Effector memory CD4-positive, alpha-beta T cell (primary cell): ENCODE results near the gene SENP2.
"Not testable (repeated sequence)": the region's sequence is repeated elsewhere in the genome, so short reads cannot be mapped to it uniquely, and the experiment has no call there.

Experiments used
- DNase-seq, 3 donors: peaks; one replicate each; pipeline ENCODE4 v3.0.0-alpha.2; 2020
- H3K27ac ChIP-seq: 2 replicates; pipeline ENCODE4 v1.7.0; 2013; ENCODE audit warnings: mild to moderate bottlenecking, low read length, moderate library complexity; ENCODE audit not compliant: insufficient read depth, poor library complexity, severe bottlenecking
- H3K27me3 ChIP-seq: replicated peaks from 2 replicates; pipeline ENCODE4 v1.7.0; 2013; ENCODE audit warnings: mild to moderate bottlenecking, low read length; ENCODE audit not compliant: insufficient read depth, control insufficient read depth, poor library complexity, severe bottlenecking
- H3K36me3 ChIP-seq: 2 replicates; pipeline ENCODE4 v1.7.0; 2013; ENCODE audit warnings: mild to moderate bottlenecking, low read length, moderate library complexity; ENCODE audit not compliant: control insufficient read depth, insufficient read depth
- H3K4me1 ChIP-seq: 2 replicates; pipeline ENCODE4 v1.7.0; 2013; ENCODE audit warnings: low read length, mild to moderate bottlenecking; ENCODE audit not compliant: control insufficient read depth, insufficient read depth, poor library complexity, severe bottlenecking
- H3K4me3 ChIP-seq: 2 replicates; pipeline ENCODE4 v1.7.0; 2013; ENCODE audit warnings: low read length, low read depth, mild to moderate bottlenecking; ENCODE audit not compliant: insufficient read depth, poor library complexity, severe bottlenecking
- H3K9me3 ChIP-seq: 2 replicates; pipeline ENCODE4 v1.7.0; 2013; ENCODE audit warnings: mild to moderate bottlenecking, low read length, moderate library complexity; ENCODE audit not compliant: control insufficient read depth

The SENP2 gene

DNA sequence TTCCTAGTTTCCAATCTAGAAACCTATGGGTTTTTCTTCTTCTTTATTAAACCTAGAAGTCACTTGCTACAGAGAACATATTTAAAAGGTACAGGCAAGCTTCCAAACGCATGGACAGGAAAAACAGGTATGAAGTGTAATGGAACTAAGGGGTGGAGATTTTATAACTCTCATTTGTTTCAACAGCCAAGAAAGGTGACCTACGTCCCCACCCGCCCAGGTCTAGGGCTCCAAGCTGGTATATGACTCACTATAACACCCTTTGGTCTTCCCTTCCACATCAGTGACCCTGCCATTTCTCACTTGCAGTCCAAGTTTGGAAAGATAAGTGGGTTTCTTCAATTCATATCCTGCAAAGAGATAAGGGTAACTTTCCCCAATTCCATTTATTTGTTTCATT is 27.7 kb upstream of the SENP2 start:
- no peaks in the 10 kb centered on the region for H3K4me1 ChIP-seq

DNA sequence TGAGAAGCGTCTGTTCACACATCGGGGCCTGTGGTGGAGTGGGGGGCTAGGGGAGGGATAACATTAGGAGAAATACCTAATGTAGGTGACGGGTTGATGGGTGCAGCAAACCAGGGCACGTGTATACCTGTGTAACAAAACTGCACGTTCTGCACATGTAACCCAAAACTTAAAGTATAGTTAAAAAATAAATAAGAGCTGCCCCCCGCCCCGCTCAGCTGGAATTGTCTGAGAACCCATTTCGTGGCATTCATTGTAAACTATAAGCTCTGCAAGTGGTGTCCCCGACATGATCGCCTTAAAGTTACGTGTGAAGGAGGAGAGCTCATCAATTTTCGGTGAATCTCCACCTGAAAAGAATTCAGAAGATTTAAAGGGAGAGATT is 26.4 kb upstream of the SENP2 start:
- Histone ChIP-seq H3K27ac (no peak overlapping the region), H3K4me1 (no peaks in the 10 kb centered on the region), H3K4me3 (no peak overlapping the region), H3K9me3 (no peaks in the 10 kb centered on the region), H3K36me3 (no peaks in the 10 kb centered on the region), H3K27me3 (no peaks in the 10 kb centered on the region)
- DNase-seq, result no peak

More for the DNA sequence above, 27.7 kb upstream of the SENP2 start:
- no peaks in the 10 kb centered on the region for H3K36me3 ChIP-seq
- H3K27me3 ChIP-seq, result no peaks in the 10 kb centered on the region
- no peak overlapping the region for H3K4me3 ChIP-seq
- H3K27ac ChIP-seq, result no peak overlapping the region
- H3K9me3 ChIP-seq, result no peaks in the 10 kb centered on the region
- DNase-seq, result no peak

DNA sequence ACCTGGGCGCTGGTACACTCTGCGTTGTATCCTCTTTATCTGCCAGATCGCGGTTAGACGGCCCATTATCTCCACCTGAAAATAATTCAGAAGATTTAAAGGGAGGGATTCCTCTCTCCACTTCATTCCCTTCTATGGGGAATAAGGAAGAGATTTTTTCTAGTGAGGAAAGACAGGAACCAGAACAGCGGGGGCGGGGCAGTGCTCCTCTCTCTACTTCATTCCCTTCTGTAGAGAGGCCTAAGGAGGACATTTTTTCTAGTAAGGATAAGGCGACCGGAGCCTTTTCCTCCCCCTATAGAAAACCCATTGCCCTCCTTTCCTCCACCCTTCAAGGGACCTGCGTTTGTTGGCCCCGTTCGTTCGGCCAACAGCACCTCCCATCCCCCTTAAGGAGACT is 25.4 kb upstream of the SENP2 start:
- no peak overlapping the region for H3K4me3 ChIP-seq
- H3K27me3 ChIP-seq, result no peaks in the 10 kb centered on the region
- no peaks in the 10 kb centered on the region for H3K36me3 ChIP-seq
- no peak overlapping the region for H3K27ac ChIP-seq
- no peaks in the 10 kb centered on the region for H3K4me1 ChIP-seq
- H3K9me3 ChIP-seq, result no peaks in the 10 kb centered on the region
- DNase-seq, result no peak

DNA sequence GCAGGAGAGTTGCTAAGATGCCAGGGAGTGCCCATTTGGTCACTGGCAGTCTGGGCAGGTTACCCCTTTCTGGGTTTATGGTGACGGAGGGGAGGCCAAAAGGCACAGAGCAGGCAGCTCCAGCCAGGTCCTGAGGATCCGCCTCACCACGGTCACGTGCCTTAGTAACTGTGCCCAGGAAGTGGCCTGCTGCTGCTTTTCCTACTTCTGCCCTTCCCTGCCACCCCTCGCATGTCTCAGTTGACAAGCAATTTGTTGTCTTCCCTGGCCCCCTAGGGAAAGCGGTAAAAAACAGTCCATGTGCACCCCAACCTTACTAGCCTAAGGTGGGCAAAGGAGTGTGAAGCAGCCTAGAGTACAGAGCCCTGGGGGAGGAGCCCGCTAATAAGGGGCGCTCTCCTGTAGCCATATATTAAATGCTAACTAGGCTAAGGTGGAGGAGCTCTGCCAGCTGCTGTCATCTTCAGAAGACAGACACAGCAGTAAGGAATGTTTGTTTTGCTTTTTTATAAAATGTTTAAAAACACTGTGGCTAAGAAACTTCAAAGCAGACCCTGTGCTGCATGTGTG is 24.6 kb upstream of the SENP2 start:
- DNase-seq, result no peak
- H3K9me3 ChIP-seq, result no peaks in the 10 kb centered on the region
- H3K27ac ChIP-seq, result no peak overlapping the region

DNA sequence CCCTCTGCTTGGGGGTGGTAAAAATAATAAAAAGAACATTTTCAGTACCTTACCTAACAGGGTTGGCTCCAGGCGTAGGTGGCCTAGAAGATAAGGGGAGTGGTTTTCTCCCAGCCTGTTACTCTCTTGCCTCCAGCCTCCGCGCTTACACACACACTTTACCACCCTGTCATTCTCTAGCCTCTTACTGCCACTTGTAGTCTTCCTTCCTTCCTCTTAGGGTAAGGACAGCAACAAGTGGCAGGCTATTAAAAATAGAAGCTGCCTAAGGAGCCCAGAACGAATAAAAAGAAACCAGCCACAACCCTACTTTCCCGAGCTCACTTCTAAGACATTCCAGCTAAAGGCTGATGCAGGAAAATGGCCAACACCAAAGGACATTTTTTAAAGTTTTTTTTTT is 24.1 kb upstream of the SENP2 start:
- Histone ChIP-seq H3K9me3 (no peaks in the 10 kb centered on the region), H3K36me3 (no peaks in the 10 kb centered on the region), H3K27ac (no peak overlapping the region), H3K27me3 (no peaks in the 10 kb centered on the region), H3K4me1 (no peaks in the 10 kb centered on the region), H3K4me3 (no peak overlapping the region)
- DNase-seq, result no peak

More for the DNA sequence above, 24.6 kb upstream of the SENP2 start:
- Histone ChIP-seq H3K27me3 (no peaks in the 10 kb centered on the region), H3K36me3 (no peaks in the 10 kb centered on the region), H3K4me1 (no peaks in the 10 kb centered on the region), H3K4me3 (no peak overlapping the region)

DNA sequence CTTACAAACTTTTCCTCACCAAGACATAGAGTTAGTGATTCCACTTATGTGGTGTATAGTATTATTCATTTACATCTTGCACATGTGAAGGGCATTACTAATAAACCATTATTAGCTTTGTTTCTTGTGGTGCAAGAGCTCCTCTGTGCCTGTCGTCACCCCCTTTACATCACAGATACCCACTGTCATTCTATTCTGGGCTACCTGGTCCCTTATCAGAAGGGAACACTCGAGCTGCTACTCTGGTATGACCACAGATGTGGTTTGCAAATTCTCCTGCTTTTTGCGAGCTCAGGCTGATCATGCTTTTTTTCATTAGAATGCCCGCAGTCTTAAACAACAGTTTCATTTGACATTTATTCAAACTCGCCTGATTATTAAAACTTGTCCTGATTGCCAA is 13.9 kb upstream of the SENP2 start:
- H3K4me1 ChIP-seq, result no peaks in the 10 kb centered on the region
- H3K27ac ChIP-seq, result no peak overlapping the region
- DNase-seq, result no peak
- H3K27me3 ChIP-seq, result no peaks in the 10 kb centered on the region
- H3K4me3 ChIP-seq, result no peak overlapping the region
- H3K36me3 ChIP-seq, result no peaks in the 10 kb centered on the region
- no peaks in the 10 kb centered on the region for H3K9me3 ChIP-seq

DNA sequence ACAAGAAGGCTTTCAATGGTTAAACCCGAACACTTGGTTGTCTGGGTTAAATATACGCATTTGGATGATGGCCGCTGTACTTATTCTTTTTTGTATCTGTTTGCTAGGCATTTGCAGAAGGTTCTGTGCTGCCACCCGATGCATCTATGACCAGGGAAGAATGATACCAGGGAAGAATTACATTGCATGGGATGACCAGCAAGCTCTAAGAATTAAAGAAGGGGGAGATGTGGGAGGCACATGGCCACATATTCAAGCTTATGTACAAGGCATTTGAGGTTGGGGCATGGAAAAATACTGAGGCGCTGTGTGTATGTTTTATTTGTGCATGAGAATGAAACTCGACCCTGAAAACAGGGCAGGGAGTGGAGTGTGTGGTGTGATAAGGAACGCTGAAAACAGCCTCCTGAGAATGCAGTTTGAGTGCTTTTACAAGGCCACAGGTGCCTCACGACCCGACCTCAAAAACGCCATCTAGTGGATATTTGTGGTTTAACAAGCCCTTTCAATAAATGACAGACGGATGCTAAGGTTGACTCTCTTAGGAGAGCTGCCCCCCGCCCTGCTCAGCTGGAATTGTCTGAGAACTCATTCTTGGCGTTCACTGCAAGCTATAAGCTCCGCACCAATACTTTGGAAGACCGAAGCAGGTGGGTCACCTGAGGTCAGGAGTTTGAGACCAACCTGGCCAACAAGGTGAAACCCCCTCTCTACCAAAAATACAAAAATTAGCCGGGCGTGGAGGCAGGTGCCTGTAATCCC is 10.8 kb upstream of the SENP2 start:
- not testable (repeated sequence) for H3K4me3 ChIP-seq, H3K27ac ChIP-seq, H3K36me3 ChIP-seq, H3K9me3 ChIP-seq, H3K4me1 ChIP-seq, H3K27me3 ChIP-seq
- peak in 2 of 3 donors; percentile 9 to 16 for DNase-seq

DNA sequence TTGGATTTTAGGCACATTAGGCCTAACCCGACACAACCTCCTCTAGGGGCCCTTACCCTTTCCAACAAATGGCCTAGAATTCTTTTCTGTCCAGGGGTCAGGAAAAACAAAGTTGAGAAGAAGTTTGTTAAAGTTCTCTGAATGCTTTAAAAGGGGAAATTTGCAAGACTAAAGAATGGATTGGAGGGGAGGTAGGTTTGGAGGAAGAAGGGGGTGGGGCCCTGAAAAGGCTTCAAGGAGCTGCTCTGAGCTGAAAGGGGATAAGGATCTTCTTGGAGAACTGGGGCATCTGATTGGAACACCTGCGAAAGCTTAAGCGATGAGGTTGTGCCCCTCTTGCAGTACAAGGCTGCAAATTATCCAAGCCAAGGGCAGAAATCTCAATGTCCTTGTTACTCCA is 3.9 kb upstream of the SENP2 start:
- H3K27ac ChIP-seq, result no peak overlapping the region
- no peak overlapping the region for H3K4me3 ChIP-seq
- no peaks in the 10 kb centered on the region for H3K9me3 ChIP-seq
- H3K27me3 ChIP-seq, result no peaks in the 10 kb centered on the region
- DNase-seq, result no peak
- no peaks in the 10 kb centered on the region for H3K36me3 ChIP-seq
- peaks cover 5% of the 10 kb centered on the region for H3K4me1 ChIP-seq

DNA sequence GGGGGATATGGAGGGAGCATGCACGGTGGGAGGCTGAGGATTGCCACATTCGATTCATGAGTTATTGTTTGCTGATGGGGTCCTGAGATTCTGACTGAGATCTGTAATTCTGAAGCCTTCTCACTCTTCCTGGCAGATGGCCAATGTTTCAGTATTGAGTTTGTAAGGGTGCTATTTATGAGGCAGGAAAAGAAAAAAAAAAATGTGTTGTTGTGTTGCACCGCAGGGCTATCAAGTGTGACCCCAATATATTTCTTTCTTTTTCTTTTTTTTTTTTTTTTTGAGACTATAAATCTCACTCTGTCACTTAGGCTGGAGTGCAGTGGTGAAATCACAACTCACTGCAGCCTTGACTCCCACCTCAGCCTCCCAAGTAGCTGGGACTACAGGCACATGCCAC is 3.2 kb upstream of the SENP2 start:
- Histone ChIP-seq H3K36me3 (no peaks in the 10 kb centered on the region), H3K27me3 (no peaks in the 10 kb centered on the region), H3K4me3 (no peak overlapping the region), H3K27ac (no peak overlapping the region), H3K9me3 (no peaks in the 10 kb centered on the region), H3K4me1 (peaks cover 5% of the 10 kb centered on the region)
- DNase-seq, result no peak

DNA sequence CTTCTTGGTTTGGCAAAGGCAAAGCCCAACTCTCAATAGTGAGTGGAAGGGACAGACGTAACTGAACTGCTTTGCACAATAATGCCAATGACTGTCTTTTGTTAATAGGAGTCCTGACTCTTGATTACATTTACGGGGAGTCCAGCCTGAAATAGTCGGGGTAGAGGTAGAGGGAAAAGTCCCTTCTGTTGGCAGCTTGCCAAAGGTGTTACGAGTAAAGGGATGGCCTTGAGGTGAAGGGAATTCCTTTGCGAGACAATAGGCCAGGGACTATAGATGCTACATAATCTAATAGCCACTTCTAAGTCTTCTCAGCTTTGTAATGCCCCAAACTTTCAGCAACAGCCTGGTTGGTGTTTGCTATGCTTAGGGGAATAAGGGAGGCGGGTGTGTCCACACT is 2.2 kb upstream of the SENP2 start:
- no peaks in the 10 kb centered on the region for H3K27me3 ChIP-seq
- peaks cover 8% of the 10 kb centered on the region for H3K4me1 ChIP-seq
- DNase-seq, result no peak
- no peaks in the 10 kb centered on the region for H3K36me3 ChIP-seq
- no peaks in the 10 kb centered on the region for H3K9me3 ChIP-seq
- H3K27ac ChIP-seq, result no peak overlapping the region
- H3K4me3 ChIP-seq, result no peak overlapping the region
